IMR-90 (cell line): ENCODE measurements around the gene RANBP6. TPM values are rescaled to one million over a fixed set of nuclear protein-coding genes. Genes with fewer than 3 reads are reported as not detected.

ENCODE experiments used
- ATAC-seq: fragments of 200-7000 bp; cut with Tn5 transposase; 2 replicates; pipeline ENCODE4 v1.9.1; 2020; ENCODE audit warnings: low read depth, mild to moderate bottlenecking, moderate library complexity
- BruUV-seq: library from RNA; stranded (reverse); fragments of 400-500 nt; replicated peaks from 2 replicates; lab custom pipeline; 2021; lab: Mats Ljungman, UMichigan
- CTCF ChIA-PET: fragments of 300-600 bp; formaldehyde crosslinking; extraction: SDS; loops from one replicate; lab custom pipeline; 2021; ENCODE audit warnings: antibody characterized with exemption; lab: Yijun Ruan, JAX
- POLR2A ChIA-PET: fragments of 300-600 bp; sonication (Branson Sonifier 250); formaldehyde crosslinking; loops from one replicate; lab custom pipeline; 2022; ENCODE audit warnings: antibody characterized with exemption; ENCODE audit not compliant: unreplicated experiment; lab: Charles Lee
- DNase-seq: peaks from one replicate; pipeline ENCODE4 v3.0.0; 2013
- H2AFZ ChIP-seq: replicated peaks from 2 replicates; pipeline ENCODE3; 2013; ENCODE audit warnings: low read length, mild to moderate bottlenecking; ENCODE audit not compliant: poor library complexity
- H2AK5ac ChIP-seq: 2 replicates; pipeline ENCODE4 v1.6.1; 2013; ENCODE audit warnings: low read depth, low read length, inconsistent platforms
- H2AK9ac ChIP-seq: replicated peaks from 2 replicates; pipeline ENCODE3; 2013; ENCODE audit warnings: mild to moderate bottlenecking, low read depth, low read length, moderate library complexity; ENCODE audit not compliant: poor library complexity
- H2BK120ac ChIP-seq: 2 replicates; pipeline ENCODE4 v1.6.1; 2013; ENCODE audit warnings: low read depth, low read length, inconsistent platforms
- H2BK15ac ChIP-seq: 3 replicates; pipeline ENCODE4 v1.6.1; 2013; ENCODE audit warnings: low read depth, low read length, inconsistent platforms
- H2BK20ac ChIP-seq: 2 replicates; pipeline ENCODE4 v1.6.1; 2013; ENCODE audit warnings: low read depth, mild to moderate bottlenecking, inconsistent platforms, low read length, moderate library complexity
- H2BK5ac ChIP-seq: 2 replicates; pipeline ENCODE4 v1.6.1; 2013; ENCODE audit warnings: mild to moderate bottlenecking, low read depth, low read length, inconsistent platforms; ENCODE audit not compliant: poor library complexity, severe bottlenecking
- H3K14ac ChIP-seq: replicated peaks from 2 replicates; pipeline ENCODE4 v1.6.1; 2013; ENCODE audit warnings: low read depth, low read length, inconsistent platforms
- H3K18ac ChIP-seq: 2 replicates; pipeline ENCODE4 v1.6.1; 2013; ENCODE audit warnings: low read depth, low read length, control low read depth
- H3K23ac ChIP-seq: 2 replicates; pipeline ENCODE4 v1.6.1; 2013; ENCODE audit warnings: low read depth, low read length, inconsistent platforms
- H3K27ac ChIP-seq: 2 replicates; pipeline ENCODE4 v1.5.1; 2013; ENCODE audit warnings: mild to moderate bottlenecking, control low read depth, low read length; ENCODE audit not compliant: insufficient read depth
- H3K27me3 ChIP-seq: 2 replicates; pipeline ENCODE4 v1.6.1; 2013; ENCODE audit warnings: low read length; ENCODE audit not compliant: control insufficient read depth, insufficient read depth
- H3K36me3 ChIP-seq: 2 replicates; pipeline ENCODE4 v1.6.1; 2013; ENCODE audit warnings: low read length, mixed read lengths; ENCODE audit not compliant: control insufficient read depth, insufficient read depth
- H3K4ac ChIP-seq: 2 replicates; pipeline ENCODE4 v1.6.1; 2013; ENCODE audit warnings: low read depth, low read length, inconsistent platforms
- H3K4me1 ChIP-seq: 2 replicates; pipeline ENCODE4 v1.6.1; 2013; ENCODE audit warnings: low read length, mixed read lengths; ENCODE audit not compliant: control insufficient read depth, insufficient read depth
- H3K4me2 ChIP-seq: 2 replicates; pipeline ENCODE4 v1.6.1; 2013; ENCODE audit warnings: low read depth, mild to moderate bottlenecking, control low read depth, low read length, moderate library complexity
- H3K4me3 ChIP-seq: 2 replicates; pipeline ENCODE4 v1.5.1; 2013; ENCODE audit warnings: low read depth, mild to moderate bottlenecking, control low read depth, low read length, moderate library complexity; ENCODE audit not compliant: insufficient read depth
- H3K56ac ChIP-seq: 2 replicates; pipeline ENCODE4 v1.6.1; 2013; ENCODE audit warnings: low read length, inconsistent platforms; ENCODE audit not compliant: insufficient read depth; ENCODE audit errors: extremely low read depth
- H3K79me1 ChIP-seq, 2 experiments: 2 replicates each; pipeline ENCODE4 v1.6.1; 2013; ENCODE audit warnings: low read length in 2 of 2, inconsistent platforms in 1 of 2, low read depth in 1 of 2
- H3K9ac ChIP-seq: 2 replicates; pipeline ENCODE4 v1.6.1; 2013; ENCODE audit warnings: low read depth, low read length, control low read depth
- H3K9me1 ChIP-seq: 2 replicates; pipeline ENCODE4 v1.6.1; 2013; ENCODE audit warnings: low read length, inconsistent platforms; ENCODE audit not compliant: insufficient read depth
- H3K9me3 ChIP-seq: 2 replicates; pipeline ENCODE4 v1.6.1; 2013; ENCODE audit warnings: low read length; ENCODE audit not compliant: control insufficient read depth, insufficient read depth
- H4K20me1 ChIP-seq: 2 replicates; pipeline ENCODE4 v1.6.1; 2013; ENCODE audit warnings: low read length, inconsistent platforms; ENCODE audit not compliant: insufficient read depth
- H4K5ac ChIP-seq: 2 replicates; pipeline ENCODE4 v1.6.1; 2013; ENCODE audit warnings: mild to moderate bottlenecking, low read depth, low read length, control low read depth
- H4K8ac ChIP-seq, 2 experiments: 2 replicates each; pipeline ENCODE4 v1.6.1; 2013; ENCODE audit warnings: low read depth in 2 of 2, low read length in 2 of 2, control low read depth in 1 of 2, inconsistent platforms in 1 of 2
- H4K91ac ChIP-seq: 2 replicates; pipeline ENCODE4 v1.6.1; 2013; ENCODE audit warnings: low read depth, low read length, inconsistent platforms; ENCODE audit not compliant: insufficient read depth
- BHLHE40 ChIP-seq: fragments of 150-350 bp; IDR thresholded peaks from 2 replicates; pipeline ENCODE4 v1.6.1; 2016; ENCODE audit warnings: mild to moderate bottlenecking, low read depth, low read length
- FOS ChIP-seq: fragments of 150-350 bp; IDR thresholded peaks from 2 replicates; pipeline ENCODE4 v1.6.1; 2016; ENCODE audit warnings: low read depth, low read length
- SMC3 ChIP-seq: fragments of 150-350 bp; IDR thresholded peaks from 2 replicates; pipeline ENCODE4 v1.6.1; 2016; ENCODE audit warnings: low read depth, mild to moderate bottlenecking, antibody characterized with exemption, low read length, moderate library complexity
- WGBS, 2 experiments: methylation state at CpG; one replicate each; pipeline versions ENCODE4 v1.1.5 to v1.1.7; 2013; ENCODE audit warnings: missing lambda C conversion rate in 2 of 2; ENCODE audit not compliant: insufficient read length in 1 of 2; ENCODE audit errors: extremely low coverage in 2 of 2; 5-methylcytosine and 5-hydroxymethylcytosine counted together
- dilution Hi-C: fragments of 300-500 bp; cut with HindIII; formaldehyde crosslinking; loops from one replicate; pipeline ENCODE4 v1.14.3; 2018; ENCODE audit warnings: low sequenced_read_pairs; ENCODE audit not compliant: unreplicated experiment
- in situ Hi-C: fragments of 300-500 bp; cut with MboI; formaldehyde crosslinking; loops from 3 replicates; pipeline ENCODE4 v1.14.3; 2019; ENCODE audit warnings: low sequenced_read_pairs, inconsistent platforms, mixed read lengths
- intact Hi-C: fragments of 100-400 bp; cut with micrococcal nuclease; formaldehyde crosslinking; loops from 2 replicates; pipeline ENCODE4 v1.10.0; 2022
- polyA plus RNA-seq, 3 experiments: library from polyadenylated mRNA; depleted of rRNA; stranded (reverse); fragments of >200 nt; gene quantifications; 2 replicates each; pipeline ENCODE4 v1.2.3, GENCODE V29; 2012; ENCODE audit warnings: low replicate concordance in 1 of 3
- total RNA-seq: library from RNA; depleted of rRNA; stranded (reverse); fragments of >200 nt; gene quantifications from 2 replicates; pipeline ENCODE4 v1.2.3, GENCODE V29; 2012

Gene RANBP6
- total and polyA plus RNA-seq, 2 of the 4 experiments (the other 2 are of a cell fraction): 7.5 to 42.3 TPM

GRCh38 chr9:6014670-6015270 is 654 bp downstream of the RANBP6 start:
- BruUV-seq: no TSS peak
- no peak for TF ChIP-seq SMC3
- peak; percentile 25; the same call in 1 of the 2 replicates for TF ChIP-seq BHLHE40
- TF ChIP-seq FOS: peak; percentile 80
- DNase-seq (peak; percentile 84), ATAC-seq (peak; percentile 51)
- Histone ChIP-seq H3K4ac (peak overlapping the region; percentile 54), H4K5ac (peak overlapping the region; percentile 88; the same call in 1 of the 2 replicates), H2AFZ (peak overlapping the region; percentile 91), H3K27me3 (no peaks in the 10 kb centered on the region), H3K27ac (peak overlapping the region; percentile 64), H3K4me2 (peak overlapping the region; percentile 97), H3K14ac (peak overlapping the region; percentile 72), H3K79me1 (peaks cover 20 to 23% of the 10 kb centered on the region in 2 experiments), H3K9ac (peak overlapping the region; percentile 86), H4K8ac (peak overlapping the region; percentile 93 to 94), H2BK120ac (peak overlapping the region; percentile 65), H4K20me1 (peaks cover 5% of the 10 kb centered on the region), H2AK5ac (no peak overlapping the region), H2AK9ac (peak overlapping the region; percentile 21), H3K18ac (no peak overlapping the region; the same call in 1 of the 2 replicates), H3K4me3 (peak overlapping the region; percentile 89), H3K4me1 (no peaks in the 10 kb centered on the region), H3K36me3 (no peaks in the 10 kb centered on the region; the same call in 1 of the 2 replicates), H4K91ac (peak overlapping the region; percentile 50), H3K9me1 (peaks cover 3% of the 10 kb centered on the region; the same call in 1 of the 2 replicates), H3K9me3 (no peaks in the 10 kb centered on the region), H2BK5ac (peak overlapping the region; percentile 80), H2BK20ac (no peak overlapping the region), H2BK15ac (no peak overlapping the region), H3K23ac (peak overlapping the region; percentile 29; the same call in 1 of the 2 replicates), H3K56ac (peak overlapping the region; percentile 85)
- dilution Hi-C loops: no loop called here
- CTCF ChIA-PET: interaction anchor here (0.7 kb wide), 1 partner anchor 28 kb away, joined by 6 read pairs; no protein-coding TSS in a partner anchor
- 18% methylated on average over 2 of the region's 9 CpGs; no CpG with 5 or more reads in 1 of the 2 experiments for WGBS, 2 experiments
- POLR2A ChIA-PET: interaction anchor here (0.6 kb wide), 1 partner anchor 53 kb away, joined by 3 read pairs; no protein-coding TSS in a partner anchor
- intact Hi-C loops: no loop called here
- in situ Hi-C loops: no loop called here
